ENCODE measurements around the gene MCU.
"Not testable (repeated sequence)": the region's sequence is repeated elsewhere in the genome, so short reads cannot be mapped to it uniquely, and the experiment has no call there.

MCU gene

GRCh38 chr10:72732521-72732920 is 40.6 kb downstream of the MCU start:
- no peak for DNase-seq

DNA sequence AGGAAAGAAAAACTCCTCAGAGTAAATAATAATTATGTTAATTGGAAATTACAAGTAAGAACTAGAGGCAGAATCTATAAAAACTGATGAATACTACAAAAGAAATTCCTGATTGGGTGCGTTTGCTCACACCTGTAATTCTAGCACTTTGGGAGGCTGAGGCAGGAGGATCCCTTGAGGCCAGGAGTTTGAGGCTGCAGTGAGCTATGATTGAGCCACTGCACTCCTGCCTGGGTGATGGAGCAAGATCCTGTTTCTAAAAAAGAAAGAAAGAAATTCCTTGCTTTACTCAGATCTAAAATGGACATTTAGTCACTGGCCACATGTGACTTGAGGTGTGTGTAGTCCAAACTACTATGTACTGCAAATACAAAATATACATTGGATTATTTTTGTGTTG is 42.0 kb downstream of the MCU start:
- DNase-seq = no peak

DNA sequence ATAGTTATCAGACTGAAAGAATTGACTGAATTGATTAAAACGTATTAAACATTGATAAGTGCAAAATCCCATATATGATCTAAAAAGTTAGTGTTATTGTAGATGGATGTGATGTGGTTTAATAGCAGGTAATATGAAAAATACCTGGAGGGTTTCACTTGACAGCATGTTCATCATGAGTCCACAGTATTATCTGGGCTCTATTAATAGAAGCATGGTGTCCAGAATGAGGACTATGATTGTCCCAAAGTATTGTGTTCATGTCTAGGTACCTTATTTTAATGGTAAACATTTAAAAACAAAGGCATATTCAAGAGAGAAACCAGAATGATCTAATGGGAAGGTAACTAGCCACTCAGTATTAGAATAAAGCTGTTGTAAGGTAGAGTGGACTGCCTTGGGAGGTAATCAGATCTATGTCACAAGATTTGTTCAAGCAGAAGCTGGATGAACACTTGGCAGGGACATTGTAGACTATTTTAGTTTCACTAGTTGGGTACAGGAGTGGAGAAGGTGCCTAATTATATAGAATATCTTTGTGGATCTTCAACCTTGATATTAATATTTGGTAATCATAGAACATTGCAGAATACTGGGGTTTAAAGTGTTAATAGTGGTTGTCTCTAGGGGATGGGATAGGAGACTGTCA is 43.5 kb downstream of the MCU start:
- DNase-seq = no peak

DNA sequence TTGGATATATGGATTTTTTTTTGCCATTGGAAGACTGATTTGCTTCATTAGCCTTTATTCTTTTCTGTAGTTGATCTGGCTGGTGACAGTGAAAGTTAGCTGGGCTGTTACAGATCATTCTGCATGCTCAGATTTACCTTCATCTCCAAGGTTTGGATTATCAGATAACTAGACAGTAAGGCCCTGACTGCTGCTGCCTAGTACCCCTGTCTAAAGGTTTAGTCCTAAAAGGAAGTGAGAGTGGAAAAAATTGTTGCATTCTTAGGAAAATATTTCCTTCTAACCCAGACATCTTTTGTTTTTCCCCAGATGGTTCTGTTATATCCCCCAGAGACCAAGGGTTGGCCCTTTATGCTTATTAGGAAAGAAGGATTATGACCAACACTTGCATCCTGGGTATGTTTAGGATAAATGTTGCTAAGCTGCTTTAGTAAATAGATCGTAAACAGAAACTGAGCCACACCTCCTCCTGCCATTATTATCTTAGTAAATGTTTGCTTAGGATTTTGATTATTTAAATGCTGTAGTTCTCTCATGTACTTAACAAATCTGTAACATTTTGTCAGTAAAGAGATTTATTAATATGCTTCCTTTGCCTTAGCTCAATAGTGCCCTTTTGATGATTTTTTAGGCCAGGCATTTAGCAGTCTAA is 44.4 kb downstream of the MCU start:
- no peak for DNase-seq

- no peak for DNase-seq
These were observed 44.9 kb downstream of the MCU start for GRCh38 chr10:72736828-72737220.

- DNase-seq = not testable (repeated sequence)
These were observed 45.4 kb downstream of the MCU start for GRCh38 chr10:72737357-72737756.

- DNase-seq = no peak
These were observed 46.5 kb downstream of the MCU start for GRCh38 chr10:72738486-72738885.

GRCh38 chr10:72740528-72740927 is 48.6 kb downstream of the MCU start:
- no peak for DNase-seq

DNA sequence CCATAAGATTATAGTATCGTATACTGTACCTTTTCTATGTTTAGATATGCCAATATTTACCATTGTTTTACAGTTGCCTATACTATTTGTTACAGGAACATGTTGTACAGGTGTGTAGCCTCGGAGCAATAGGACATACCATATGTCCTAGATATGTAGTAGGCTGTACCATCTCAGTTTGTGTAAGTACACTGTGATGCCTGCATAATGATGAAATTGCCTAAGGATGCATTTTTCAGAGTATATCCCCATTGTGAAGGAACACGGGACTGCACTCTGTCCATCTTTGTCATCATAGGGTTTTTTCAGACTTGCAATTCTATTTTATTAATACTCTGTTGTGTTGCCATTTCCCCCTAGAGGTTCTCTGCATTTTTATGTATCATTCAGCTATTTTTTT is 50.1 kb downstream of the MCU start:
- DNase-seq = no peak

GRCh38 chr10:72742797-72743196 is 50.9 kb downstream of the MCU start:
- DNase-seq = no peak

DNA sequence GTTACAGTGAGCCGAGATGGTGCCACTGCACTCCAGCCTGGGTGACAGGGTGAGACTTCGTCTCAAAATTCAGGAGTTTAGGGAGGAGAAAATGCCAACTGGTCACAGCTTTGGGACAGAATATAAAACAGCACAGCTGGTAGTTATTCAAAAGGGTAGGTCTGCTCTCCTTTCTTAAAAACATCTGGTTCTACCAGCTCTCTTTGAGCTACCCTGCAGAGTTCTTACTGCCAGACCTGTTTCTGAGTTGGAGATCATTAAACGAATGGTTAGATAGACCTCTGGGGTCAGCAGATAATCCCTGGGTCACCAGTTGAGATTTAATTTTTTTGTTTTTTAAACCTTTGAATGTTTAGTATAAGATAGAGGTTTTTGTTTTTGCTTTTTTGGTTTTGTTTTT is 52.6 kb downstream of the MCU start:
- no peak for DNase-seq

- no peak for DNase-seq
These were observed 54.8 kb downstream of the MCU start for GRCh38 chr10:72746426-72747363.

- no peak for DNase-seq
These were observed 55.6 kb downstream of the MCU start for GRCh38 chr10:72747521-72747920.

- no peak for DNase-seq
These were observed 61.9 kb downstream of the MCU start for GRCh38 chr10:72753760-72754231.

DNA sequence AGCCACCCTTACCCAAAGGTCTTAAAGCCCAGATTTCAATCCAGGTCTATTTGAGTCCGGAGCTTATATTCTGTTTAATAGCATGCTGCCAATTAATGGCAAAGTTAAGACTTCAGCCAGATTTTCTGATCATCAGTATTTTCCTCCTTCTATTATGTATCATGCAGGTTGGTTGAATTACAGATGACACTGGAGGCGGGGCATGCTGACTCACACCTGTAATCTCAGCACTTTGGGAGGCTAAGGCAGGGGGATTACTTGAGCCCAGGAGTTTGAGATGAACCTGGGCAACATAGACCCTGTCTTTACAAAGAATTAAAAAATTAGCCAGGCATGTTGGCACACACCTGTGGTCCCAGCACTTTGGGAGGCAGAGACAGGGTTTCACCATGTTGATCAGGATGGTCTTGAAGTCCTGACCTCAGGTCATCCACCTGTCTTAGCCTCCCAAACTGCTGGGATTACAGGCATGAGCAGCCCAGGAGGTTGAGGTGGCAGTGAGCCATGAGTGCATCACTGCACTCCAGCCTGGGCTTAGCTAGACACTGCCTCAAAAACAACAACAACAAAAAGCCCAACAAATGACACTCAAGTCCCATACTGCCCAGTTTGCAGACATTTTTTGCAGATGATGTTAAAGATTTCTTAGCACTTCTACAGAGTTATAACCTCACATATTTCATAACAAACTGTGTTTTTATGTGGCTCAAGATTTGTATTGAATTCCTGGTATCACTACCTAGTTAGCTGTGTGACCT is 62.5 kb downstream of the MCU start:
- DNase-seq = no peak

GRCh38 chr10:72756674-72757385 is 64.9 kb downstream of the MCU start:
- no peak for DNase-seq

- DNase-seq = no peak
These were observed 65.8 kb downstream of the MCU start for GRCh38 chr10:72757732-72758131.

DNA sequence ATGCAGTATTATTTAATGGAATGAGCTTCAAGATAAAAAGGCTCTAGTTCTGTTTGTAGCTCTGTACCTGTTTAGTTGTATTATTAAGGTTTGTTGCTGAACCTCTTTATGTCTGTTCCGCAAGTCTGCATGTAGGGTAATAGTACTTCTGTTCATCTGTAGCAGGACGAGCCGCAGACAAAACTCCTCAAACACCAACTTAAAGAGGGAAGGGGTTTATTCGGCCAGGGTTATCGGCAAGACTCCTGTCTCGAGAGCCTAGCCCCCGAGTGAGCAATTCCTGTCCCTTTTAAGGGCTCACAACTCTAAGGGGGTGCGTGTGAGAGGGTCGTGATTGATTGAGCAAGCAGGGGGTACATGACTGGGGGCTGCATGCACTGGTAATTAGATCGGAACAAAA is 67.0 kb downstream of the MCU start:
- not testable (repeated sequence) for DNase-seq

DNA sequence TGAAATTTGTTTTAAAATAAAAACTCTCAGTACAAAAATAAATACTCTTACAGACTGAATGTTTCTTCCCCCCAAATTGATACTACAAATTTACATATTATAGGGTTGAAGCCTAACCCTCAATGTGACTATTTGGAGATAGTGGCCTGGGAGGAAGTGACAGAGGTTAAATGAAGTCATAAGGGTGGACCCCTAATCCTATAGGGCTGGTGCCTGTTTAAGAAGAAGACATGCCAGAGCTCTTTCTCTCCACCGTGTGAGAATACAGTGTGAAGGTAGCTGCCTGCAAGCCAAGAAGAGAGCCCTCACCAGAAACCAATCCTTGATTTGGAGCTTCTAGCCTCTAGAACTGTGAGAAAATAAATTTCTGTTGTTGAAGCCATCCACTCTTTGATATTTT is 67.6 kb downstream of the MCU start:
- no peak for DNase-seq

- no peak for DNase-seq
These were observed 69.6 kb downstream of the MCU start for GRCh38 chr10:72761498-72761897.

DNA sequence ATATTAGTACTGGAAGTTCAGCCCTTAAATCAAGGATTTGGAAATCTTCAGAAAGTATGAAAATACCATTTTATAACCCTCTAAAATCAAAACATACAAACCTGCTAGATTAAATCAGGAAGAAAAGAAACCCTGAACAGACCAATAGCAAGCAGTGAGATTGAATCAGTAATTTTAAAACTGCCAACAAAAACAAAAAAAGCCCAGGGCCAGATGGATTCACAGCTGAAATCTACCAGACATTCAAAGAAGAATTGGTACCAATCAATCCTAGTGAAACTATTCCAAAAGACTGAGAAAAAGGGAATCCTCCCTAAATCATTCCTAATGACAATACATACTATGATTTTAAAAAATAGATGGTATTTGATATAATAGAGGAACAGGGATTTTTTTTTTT is 70.1 kb downstream of the MCU start:
- DNase-seq = no peak

GRCh38 chr10:72763201-72763600 is 71.3 kb downstream of the MCU start:
- no peak for DNase-seq

Data from NCI-H1105 (cell line).